Measurements from ENCODE around the gene BMP6.

BMP6 gene

GRCh38 chr6:7827142-7827541 lies 101.2 kb downstream of the BMP6 start:
- no peak for TF ChIP-seq TAF1 (IDR thresholded peaks at IDR 0.05; ENCODE audit: borderline replicate concordance, insufficient read depth, low read length)
- TF ChIP-seq POLR2AphosphoS5 (IDR thresholded peaks at IDR 0.05; ENCODE audit: low read depth, low read length) = no peak
- no peak for TF ChIP-seq SIN3A (IDR thresholded peaks at IDR 0.05; ENCODE audit: borderline replicate concordance, insufficient read depth, low read length)
- no peak for TF ChIP-seq REST (IDR thresholded peaks at IDR 0.05; ENCODE audit: insufficient read depth in 1 of 2, low read depth in 2 of 2, low read length in 2 of 2)

GRCh38 chr6:7828124-7828523 lies 102.2 kb downstream of the BMP6 start:
- TF ChIP-seq FOXP2 (optimal IDR thresholded peaks at IDR 0.05; ENCODE audit: borderline replicate concordance, extremely low read depth, extremely low read length, insufficient read depth) (no peak), POLR2AphosphoS5 (IDR thresholded peaks at IDR 0.05; ENCODE audit: low read depth, low read length) (no peak), SIN3A (IDR thresholded peaks at IDR 0.05; ENCODE audit: borderline replicate concordance, insufficient read depth, low read length) (no peak), TAF1 (IDR thresholded peaks at IDR 0.05; ENCODE audit: borderline replicate concordance, insufficient read depth, low read length) (no peak), REST (IDR thresholded peaks at IDR 0.05; ENCODE audit: insufficient read depth in 1 of 2, low read depth in 2 of 2, low read length in 2 of 2) (no peak)

DNA sequence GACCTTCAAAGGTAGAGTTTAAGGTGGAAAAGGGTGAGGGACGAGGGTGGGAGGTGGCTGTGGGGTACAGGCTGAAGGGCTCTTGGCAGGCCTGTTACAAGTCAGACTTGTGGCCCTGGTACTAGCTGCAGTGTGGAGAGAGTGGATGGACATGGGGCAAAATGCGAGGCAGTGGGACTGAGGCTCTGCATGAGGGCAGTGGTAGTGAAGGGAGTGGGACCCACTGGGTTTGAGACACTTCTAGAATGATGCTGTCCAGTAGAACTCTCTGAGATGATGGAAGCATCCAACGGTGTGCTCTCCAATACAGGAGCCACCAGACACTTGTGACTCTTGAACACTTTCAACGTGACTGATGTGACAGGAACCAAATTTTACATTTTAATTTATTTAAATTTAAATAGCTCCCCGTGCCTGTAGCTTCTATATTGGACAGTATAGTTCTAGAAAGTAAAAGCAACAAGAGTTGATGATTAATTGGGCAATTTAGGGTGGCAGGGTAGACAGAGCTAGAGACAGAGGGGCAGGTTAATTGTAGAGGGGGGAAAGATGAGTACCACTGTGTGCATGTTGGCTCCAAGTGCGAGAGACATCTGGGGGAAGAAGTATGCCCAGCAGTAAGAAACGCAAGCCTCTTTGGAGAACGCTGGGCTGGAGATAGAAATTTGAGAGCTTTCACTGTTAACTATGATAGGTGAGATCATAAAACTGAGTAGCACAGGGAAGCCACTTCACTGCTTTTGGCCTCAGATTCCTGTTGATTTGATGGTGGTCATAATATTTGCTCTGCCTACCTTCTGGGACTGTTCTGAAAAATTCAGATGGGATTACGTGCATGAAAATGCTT lies 107.2 kb downstream of the BMP6 start:
- no peak for TF ChIP-seq TAF1 (IDR thresholded peaks at IDR 0.05; ENCODE audit: borderline replicate concordance, insufficient read depth, low read length)
- no peak for TF ChIP-seq SIN3A (IDR thresholded peaks at IDR 0.05; ENCODE audit: borderline replicate concordance, insufficient read depth, low read length)
- TF ChIP-seq REST (IDR thresholded peaks at IDR 0.05; ENCODE audit: insufficient read depth in 1 of 2, low read depth in 2 of 2, low read length in 2 of 2) = no peak
- TF ChIP-seq FOXP2 (optimal IDR thresholded peaks at IDR 0.05; ENCODE audit: borderline replicate concordance, extremely low read depth, extremely low read length, insufficient read depth) = no peak
- no peak for TF ChIP-seq POLR2AphosphoS5 (IDR thresholded peaks at IDR 0.05; ENCODE audit: low read depth, low read length)

DNA sequence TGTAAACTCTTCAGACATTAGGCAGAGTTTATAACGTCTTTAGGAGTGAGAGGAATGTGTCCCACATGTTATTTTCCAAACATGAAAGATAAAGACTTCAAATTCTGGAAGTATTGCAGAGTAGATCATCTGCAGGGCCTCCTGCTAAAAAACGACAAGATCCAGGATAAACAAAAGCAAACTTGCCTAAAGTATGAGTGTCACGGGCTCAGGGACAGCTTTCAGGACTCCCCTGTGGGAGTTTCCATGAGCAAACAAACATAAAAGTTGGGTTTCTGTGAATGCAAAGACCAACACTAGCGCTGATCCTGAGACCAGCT lies 107.8 kb downstream of the BMP6 start:
- TF ChIP-seq FOXP2 (optimal IDR thresholded peaks at IDR 0.05; ENCODE audit: borderline replicate concordance, extremely low read depth, extremely low read length, insufficient read depth) (no peak), POLR2AphosphoS5 (IDR thresholded peaks at IDR 0.05; ENCODE audit: low read depth, low read length) (no peak)

DNA sequence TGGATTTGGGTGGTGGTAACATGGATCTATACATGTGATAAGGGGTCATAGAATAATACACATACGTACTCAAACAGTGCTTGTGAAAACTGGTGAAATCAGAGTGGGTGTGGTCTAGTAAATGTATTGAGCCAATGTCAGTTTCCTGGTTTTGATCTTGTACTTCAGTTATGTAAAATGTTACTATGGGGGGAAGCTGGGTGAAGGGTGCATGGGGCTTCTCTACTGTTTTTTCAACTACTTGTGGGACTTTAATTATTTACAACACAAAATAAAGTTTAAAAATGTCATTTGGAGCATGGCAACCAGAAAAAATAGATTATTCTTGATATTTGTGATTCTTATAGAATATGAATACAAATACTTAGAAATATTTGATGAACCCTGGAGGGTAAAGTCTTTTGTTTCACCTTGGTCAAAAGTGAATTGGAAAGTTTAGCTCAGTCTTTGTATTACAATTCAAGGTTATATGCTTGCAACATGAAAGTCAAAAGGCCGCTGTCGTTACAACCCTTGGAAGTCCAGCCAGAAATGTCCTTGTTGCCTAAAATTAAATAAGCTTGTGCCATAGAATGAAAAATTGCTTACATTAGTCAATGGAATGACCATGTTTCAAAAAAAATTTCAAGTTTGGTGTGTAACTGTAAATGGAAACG lies 110.6 kb downstream of the BMP6 start:
- TF ChIP-seq SIN3A (IDR thresholded peaks at IDR 0.05; ENCODE audit: borderline replicate concordance, insufficient read depth, low read length) (no peak), TAF1 (IDR thresholded peaks at IDR 0.05; ENCODE audit: borderline replicate concordance, insufficient read depth, low read length) (no peak), FOXP2 (optimal IDR thresholded peaks at IDR 0.05; ENCODE audit: borderline replicate concordance, extremely low read depth, extremely low read length, insufficient read depth) (no peak), POLR2AphosphoS5 (IDR thresholded peaks at IDR 0.05; ENCODE audit: low read depth, low read length) (no peak), REST (IDR thresholded peaks at IDR 0.05; ENCODE audit: insufficient read depth in 1 of 2, low read depth in 2 of 2, low read length in 2 of 2) (no peak)
